Measurements from ENCODE around the gene MYMK.

DNA sequence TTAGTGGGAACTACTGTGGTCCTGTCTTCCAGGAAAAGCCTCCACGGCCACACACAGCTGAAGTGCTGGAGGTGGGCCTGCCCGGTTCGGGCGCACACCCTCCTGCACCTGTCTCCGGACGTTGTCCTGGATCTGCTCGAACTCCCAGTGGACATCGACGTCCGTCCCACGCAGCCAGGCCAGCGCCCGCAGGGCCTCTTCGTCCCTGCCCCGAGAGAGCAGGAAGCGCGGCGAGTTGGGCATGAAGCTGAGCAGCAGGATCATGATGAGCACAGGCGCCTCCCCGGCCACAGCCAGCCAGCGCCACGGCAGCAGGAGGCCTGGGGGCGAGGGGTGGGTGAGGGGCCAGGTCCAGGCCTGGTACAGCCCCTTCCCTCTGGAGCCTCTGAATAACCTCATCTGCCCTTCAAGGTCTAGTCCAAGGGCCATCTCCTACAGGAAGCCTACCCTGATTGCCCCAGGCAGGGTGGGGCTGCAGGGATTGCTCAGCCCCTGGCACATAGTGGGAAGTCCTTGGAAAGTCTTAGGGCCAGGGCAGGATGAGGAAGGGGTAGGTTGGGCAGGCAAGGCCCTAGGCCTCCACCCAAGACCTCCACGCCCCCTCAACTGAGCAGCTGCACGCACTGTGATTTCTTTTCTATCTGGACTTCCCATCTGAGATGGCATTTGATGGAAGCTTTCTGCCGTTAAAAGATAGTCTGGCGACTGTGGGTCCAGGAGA lies 49.3 kb downstream of the MYMK start:
- TF ChIP-seq, protein P1, sequence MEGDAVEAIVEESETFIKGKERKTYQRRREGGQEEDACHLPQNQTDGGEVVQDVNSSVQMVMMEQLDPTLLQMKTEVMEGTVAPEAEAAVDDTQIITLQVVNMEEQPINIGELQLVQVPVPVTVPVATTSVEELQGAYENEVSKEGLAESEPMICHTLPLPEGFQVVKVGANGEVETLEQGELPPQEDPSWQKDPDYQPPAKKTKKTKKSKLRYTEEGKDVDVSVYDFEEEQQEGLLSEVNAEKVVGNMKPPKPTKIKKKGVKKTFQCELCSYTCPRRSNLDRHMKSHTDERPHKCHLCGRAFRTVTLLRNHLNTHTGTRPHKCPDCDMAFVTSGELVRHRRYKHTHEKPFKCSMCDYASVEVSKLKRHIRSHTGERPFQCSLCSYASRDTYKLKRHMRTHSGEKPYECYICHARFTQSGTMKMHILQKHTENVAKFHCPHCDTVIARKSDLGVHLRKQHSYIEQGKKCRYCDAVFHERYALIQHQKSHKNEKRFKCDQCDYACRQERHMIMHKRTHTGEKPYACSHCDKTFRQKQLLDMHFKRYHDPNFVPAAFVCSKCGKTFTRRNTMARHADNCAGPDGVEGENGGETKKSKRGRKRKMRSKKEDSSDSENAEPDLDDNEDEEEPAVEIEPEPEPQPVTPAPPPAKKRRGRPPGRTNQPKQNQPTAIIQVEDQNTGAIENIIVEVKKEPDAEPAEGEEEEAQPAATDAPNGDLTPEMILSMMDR (IDR thresholded peaks at IDR 0.05): no peak
- no peak for TF ChIP-seq POLR2A (IDR thresholded peaks at IDR 0.05)

Data from esophagus squamous epithelium (tissue), 4 donors.